Thyroid gland (tissue), 4 donors: ENCODE results near the gene EHD2. TPM values are rescaled to one million over a fixed set of nuclear protein-coding genes. Genes with fewer than 3 reads are reported as not detected.
"Not testable (repeated sequence)": the region's sequence is repeated elsewhere in the genome, so short reads cannot be mapped to it uniquely, and the experiment has no call there.

Experiments
- DNase-seq, 2 donors: peaks; one replicate each; pipeline ENCODE4 v3.0.0-alpha.2; 2019
- H3K27ac ChIP-seq, 3 donors: fragments of 200-600 bp; sonication (generic); 1 replicate in 2 of 3; 2 replicates in 1 of 3; pipeline ENCODE4 v1.5.1; 2016 to 2019; ENCODE audit warnings: mild to moderate bottlenecking in 1 of 3, moderate library complexity in 1 of 3
- H3K27me3 ChIP-seq: fragments of 200-600 bp; sonication (generic); one replicate; pipeline ENCODE4 v1.5.1; 2019
- H3K36me3 ChIP-seq, 2 donors: fragments of 200-600 bp; sonication (generic); one replicate each; pipeline ENCODE4 v1.5.1; 2016 to 2019
- H3K4me1 ChIP-seq, 2 donors: fragments of 200-600 bp; sonication (generic); one replicate each; pipeline ENCODE4 v1.5.1; 2017 to 2019
- H3K4me3 ChIP-seq, 3 donors: fragments of 200-600 bp; sonication (generic); replicated peaks in 1 of 3; 1 replicate in 2 of 3; 2 replicates in 1 of 3; pipeline ENCODE4 v1.5.1; 2016; ENCODE audit warnings: mild to moderate bottlenecking in 1 of 3
- H3K9me3 ChIP-seq: fragments of 200-600 bp; sonication (generic); one replicate; pipeline ENCODE4 v1.5.1; 2017
- POLR2A ChIP-seq, 2 donors: fragments of 450-650 bp; IDR thresholded peaks; one replicate each; pipeline ENCODE4 v1.6.1; 2017; ENCODE audit warnings: antibody characterized with exemption in 2 of 2, mild to moderate bottlenecking in 2 of 2, moderate library complexity in 1 of 2
- WGBS, 2 donors: methylation state at CpG; one replicate each; pipeline ENCODE4 v1.1.5; 2017; 5-methylcytosine and 5-hydroxymethylcytosine counted together
- intact Hi-C: fragments of 100-400 bp; cut with DNase I; formaldehyde crosslinking; loops from one replicate; pipeline ENCODE4 v1.15.1; 2023
- total RNA-seq, 4 donors: library from RNA; depleted of rRNA; stranded (reverse); fragments of >200 nt; gene quantifications; one replicate each; pipeline ENCODE4 v1.2.3, GENCODE V29; 2016
- TF ChIP-seq, protein P1 (sequence below), 6 experiments: fragments of 200-600 bp in 3 of 6; fragments of 450-650 bp in 3 of 6; sonication (generic) in 3 of 6; IDR thresholded peaks; one replicate each; pipeline ENCODE4 v1.5.1; 2016 to 2019; ENCODE audit warnings: antibody characterized with exemption in 6 of 6, mild to moderate bottlenecking in 2 of 6, inconsistent platforms in 1 of 6, moderate library complexity in 1 of 6

EHD2 gene
- total RNA-seq, 4 donors from 2014 or later: 41.9 to 48.0 (median 44.3) TPM

GRCh38 chr19:47725759-47726401 lies 12.7 kb downstream of the EHD2 start:
- no peaks in the 10 kb centered on the region for H3K27me3 ChIP-seq
- no peak overlapping the region for H3K4me3 ChIP-seq
- peak; percentile 73 to 74 for DNase-seq
- peaks cover 0 to 6% of the 10 kb centered on the region in 2 donors for H3K36me3 ChIP-seq
- H3K27ac ChIP-seq: peak overlapping the region in 1 of 3 donors; percentile 30
- H3K4me1 ChIP-seq: peaks cover 20 to 31% of the 10 kb centered on the region in 2 donors
- 63 to 74% methylated on average over 28 to 43 of the region's 48 CpGs for WGBS, 2 donors
- intact Hi-C loops: no loop called here
- H3K9me3 ChIP-seq: no peaks in the 10 kb centered on the region
- TF ChIP-seq, protein P1, sequence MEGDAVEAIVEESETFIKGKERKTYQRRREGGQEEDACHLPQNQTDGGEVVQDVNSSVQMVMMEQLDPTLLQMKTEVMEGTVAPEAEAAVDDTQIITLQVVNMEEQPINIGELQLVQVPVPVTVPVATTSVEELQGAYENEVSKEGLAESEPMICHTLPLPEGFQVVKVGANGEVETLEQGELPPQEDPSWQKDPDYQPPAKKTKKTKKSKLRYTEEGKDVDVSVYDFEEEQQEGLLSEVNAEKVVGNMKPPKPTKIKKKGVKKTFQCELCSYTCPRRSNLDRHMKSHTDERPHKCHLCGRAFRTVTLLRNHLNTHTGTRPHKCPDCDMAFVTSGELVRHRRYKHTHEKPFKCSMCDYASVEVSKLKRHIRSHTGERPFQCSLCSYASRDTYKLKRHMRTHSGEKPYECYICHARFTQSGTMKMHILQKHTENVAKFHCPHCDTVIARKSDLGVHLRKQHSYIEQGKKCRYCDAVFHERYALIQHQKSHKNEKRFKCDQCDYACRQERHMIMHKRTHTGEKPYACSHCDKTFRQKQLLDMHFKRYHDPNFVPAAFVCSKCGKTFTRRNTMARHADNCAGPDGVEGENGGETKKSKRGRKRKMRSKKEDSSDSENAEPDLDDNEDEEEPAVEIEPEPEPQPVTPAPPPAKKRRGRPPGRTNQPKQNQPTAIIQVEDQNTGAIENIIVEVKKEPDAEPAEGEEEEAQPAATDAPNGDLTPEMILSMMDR (IDR thresholded peaks at IDR 0.05): no peak
- no peak for TF ChIP-seq POLR2A (IDR thresholded peaks at IDR 0.05)

DNA sequence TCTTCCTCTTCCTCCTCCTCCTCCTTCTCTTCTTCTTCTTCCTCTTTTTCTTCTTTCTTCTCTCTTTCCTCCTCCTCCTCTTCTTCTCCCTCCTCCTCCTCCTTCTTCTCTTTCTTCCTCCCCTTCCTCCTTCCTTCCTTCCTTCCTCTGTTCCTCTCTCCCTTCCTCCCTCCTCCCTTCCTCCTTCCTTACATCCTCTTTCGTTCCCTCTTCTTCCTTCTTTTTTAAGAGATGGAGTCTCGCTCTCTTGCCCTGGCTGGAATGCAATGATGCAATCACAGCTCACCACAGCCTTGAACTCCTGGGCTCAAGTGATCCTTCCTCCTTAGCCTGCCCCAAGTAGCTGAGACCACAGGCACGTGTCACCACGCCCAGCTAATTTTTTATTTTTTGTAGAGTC lies 13.2 kb downstream of the EHD2 start:
- WGBS, 2 donors: 68 to 83% methylated on average over 4 of the region's 4 CpGs
- Histone ChIP-seq H3K4me1 (peaks cover 20 to 31% of the 10 kb centered on the region in 2 donors), H3K4me3 (no peak overlapping the region), H3K9me3 (no peaks in the 10 kb centered on the region), H3K27ac (peak overlapping the region in 1 of 3 donors; percentile 30), H3K27me3 (no peaks in the 10 kb centered on the region), H3K36me3 (peaks cover 0 to 6% of the 10 kb centered on the region in 2 donors)
- intact Hi-C loops: no loop called here
- DNase-seq: no peak
- no peak for TF ChIP-seq POLR2A (IDR thresholded peaks at IDR 0.05)
- TF ChIP-seq, protein P1 (IDR thresholded peaks at IDR 0.05): no peak

- 93 to 98% methylated on average over 4 of the region's 4 CpGs for WGBS, 2 donors
- H3K4me3 ChIP-seq, H3K9me3 ChIP-seq, H3K36me3 ChIP-seq, H3K27me3 ChIP-seq, DNase-seq, intact Hi-C loops: not testable (repeated sequence)
- Histone ChIP-seq H3K4me1 (peaks cover 15 to 24% of the 10 kb centered on the region in 2 donors), H3K27ac (peak overlapping the region in 2 of 3 donors; percentile 82 to 95)
Measured at GRCh38 chr19:47728295-47728694, 15.1 kb downstream of the EHD2 start.

DNA sequence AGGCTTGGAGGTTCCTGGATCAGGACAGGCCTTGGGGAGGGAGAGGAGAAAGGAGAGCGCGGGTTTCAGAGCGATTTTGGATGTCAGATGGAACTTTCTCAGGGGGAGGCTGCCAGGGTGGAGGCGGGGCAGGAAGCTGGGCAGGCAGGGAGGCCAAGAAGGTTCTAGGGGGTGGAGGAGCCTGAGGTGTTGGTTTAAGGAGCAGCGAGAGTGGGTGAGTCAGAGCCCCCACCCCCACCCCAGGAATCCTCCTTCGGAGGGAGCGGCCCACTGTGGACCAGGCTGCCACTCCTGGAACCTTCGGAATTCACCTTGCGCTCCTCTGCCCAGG lies 16.2 kb downstream of the EHD2 start:
- Histone ChIP-seq H3K9me3 (no peaks in the 10 kb centered on the region), H3K27ac (peak overlapping the region; percentile 70 to 95 (median 82)), H3K4me1 (peaks cover 14 to 24% of the 10 kb centered on the region in 2 donors), H3K36me3 (peaks cover 0 to 6% of the 10 kb centered on the region in 2 donors), H3K4me3 (peak overlapping the region in 1 of 3 donors; percentile 4), H3K27me3 (no peaks in the 10 kb centered on the region)
- TF ChIP-seq, protein P1 (IDR thresholded peaks at IDR 0.05): no peak
- TF ChIP-seq POLR2A (IDR thresholded peaks at IDR 0.05): peak in 1 of 2 donors; percentile 39
- DNase-seq: peak; percentile 85 to 89
- 8 to 12% methylated on average over 9 of the region's 9 CpGs for WGBS, 2 donors
- intact Hi-C loops: no loop called here

DNA sequence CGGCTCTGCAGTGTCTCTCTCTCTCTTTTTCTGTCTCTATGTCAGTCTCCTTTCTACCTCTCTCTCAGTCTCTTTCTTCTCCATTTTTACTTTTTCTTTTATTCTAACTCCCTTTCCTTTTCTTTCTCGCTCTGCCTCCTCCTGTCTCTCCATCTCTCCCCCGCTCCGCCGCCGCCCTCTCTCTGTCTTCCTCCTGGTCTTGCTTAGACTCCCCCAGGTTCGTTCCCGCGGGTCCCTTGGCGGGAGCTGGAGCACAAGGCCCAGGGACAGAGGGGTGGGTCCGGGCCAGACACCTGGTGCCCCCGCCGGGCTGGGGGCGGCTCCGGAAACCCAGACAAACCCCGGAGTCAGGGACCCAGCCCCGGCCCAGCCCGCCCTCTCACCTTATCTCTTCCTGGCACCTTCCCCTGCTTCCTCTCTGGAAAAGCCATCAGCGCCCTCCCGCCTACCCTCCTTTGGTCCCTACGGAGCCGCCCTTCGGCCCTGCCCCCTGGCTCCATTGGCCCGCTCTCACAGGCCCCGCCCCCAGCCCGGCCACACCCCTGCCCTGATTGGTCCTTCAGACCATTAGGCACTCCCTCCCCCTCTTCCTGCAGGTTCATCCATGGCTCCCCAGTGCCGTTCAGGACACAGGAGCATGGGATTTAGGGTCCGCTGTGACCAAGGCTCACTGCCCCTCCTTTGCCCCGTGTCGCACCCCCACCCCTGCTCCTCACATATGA lies 16.7 kb downstream of the EHD2 start:
- Histone ChIP-seq H3K36me3 (peaks cover 0 to 6% of the 10 kb centered on the region in 2 donors), H3K4me3 (peak overlapping the region in 1 of 3 donors; percentile 4), H3K27me3 (no peaks in the 10 kb centered on the region), H3K9me3 (no peaks in the 10 kb centered on the region), H3K27ac (peak overlapping the region; percentile 70 to 95 (median 82)), H3K4me1 (peaks cover 14 to 24% of the 10 kb centered on the region in 2 donors)
- TF ChIP-seq, protein P1 (IDR thresholded peaks at IDR 0.05): no peak
- TF ChIP-seq POLR2A (IDR thresholded peaks at IDR 0.05): no peak
- intact Hi-C loops: no loop called here
- peak; percentile 78 to 80 for DNase-seq
- WGBS, 2 donors: 25 to 26% methylated on average over 28 to 30 of the region's 30 CpGs
